SJSA1 (cell line): ENCODE data around the gene UPF2. TPM values are rescaled to one million over a fixed set of nuclear protein-coding genes. Genes with fewer than 3 reads are reported as not detected.
"Not testable (repeated sequence)": the region's sequence is repeated elsewhere in the genome, so short reads cannot be mapped to it uniquely, and the experiment has no call there.

Experiments
- DNase-seq, 2 experiments: peaks; one replicate each; pipeline ENCODE4 v3.0.0-alpha.2; 2015 to 2020; ENCODE audit warnings: low spot score in 2 of 2, low read depth in 1 of 2
- H3K27ac ChIP-seq: fragments of 250-450 bp; sonication (Bioruptor Pico); 2 replicates; pipeline ENCODE4 v1.5.1; 2020; ENCODE audit warnings: mild to moderate bottlenecking, moderate library complexity
- H3K27me3 ChIP-seq: fragments of 250-450 bp; sonication (Bioruptor Pico); replicated peaks from 2 replicates; pipeline ENCODE4 v1.5.1; 2020; ENCODE audit warnings: mild to moderate bottlenecking, moderate library complexity
- H3K36me3 ChIP-seq: fragments of 250-450 bp; sonication (Bioruptor Pico); 2 replicates; pipeline ENCODE4 v1.5.1; 2020; ENCODE audit warnings: mild to moderate bottlenecking
- H3K4me1 ChIP-seq: fragments of 250-450 bp; sonication (Bioruptor Pico); replicated peaks from 2 replicates; pipeline ENCODE4 v1.6.1; 2021; ENCODE audit warnings: mild to moderate bottlenecking
- H3K4me3 ChIP-seq: fragments of 250-450 bp; sonication (Bioruptor Pico); 2 replicates; pipeline ENCODE4 v1.5.1; 2020; ENCODE audit warnings: mild to moderate bottlenecking
- H3K9me3 ChIP-seq: fragments of 250-450 bp; sonication (Bioruptor Pico); replicated peaks from 2 replicates; pipeline ENCODE4 v1.5.1; 2020; ENCODE audit warnings: mild to moderate bottlenecking
- total RNA-seq: library from RNA; depleted of rRNA; stranded (reverse); fragments of >200 nt; shearing (Covaris generic); gene quantifications from 2 replicates; pipeline ENCODE4 v1.2.3, GENCODE V29; 2014

UPF2 gene
- total RNA-seq, 1 experiment from 2014 or later = 18.6 TPM

DNA sequence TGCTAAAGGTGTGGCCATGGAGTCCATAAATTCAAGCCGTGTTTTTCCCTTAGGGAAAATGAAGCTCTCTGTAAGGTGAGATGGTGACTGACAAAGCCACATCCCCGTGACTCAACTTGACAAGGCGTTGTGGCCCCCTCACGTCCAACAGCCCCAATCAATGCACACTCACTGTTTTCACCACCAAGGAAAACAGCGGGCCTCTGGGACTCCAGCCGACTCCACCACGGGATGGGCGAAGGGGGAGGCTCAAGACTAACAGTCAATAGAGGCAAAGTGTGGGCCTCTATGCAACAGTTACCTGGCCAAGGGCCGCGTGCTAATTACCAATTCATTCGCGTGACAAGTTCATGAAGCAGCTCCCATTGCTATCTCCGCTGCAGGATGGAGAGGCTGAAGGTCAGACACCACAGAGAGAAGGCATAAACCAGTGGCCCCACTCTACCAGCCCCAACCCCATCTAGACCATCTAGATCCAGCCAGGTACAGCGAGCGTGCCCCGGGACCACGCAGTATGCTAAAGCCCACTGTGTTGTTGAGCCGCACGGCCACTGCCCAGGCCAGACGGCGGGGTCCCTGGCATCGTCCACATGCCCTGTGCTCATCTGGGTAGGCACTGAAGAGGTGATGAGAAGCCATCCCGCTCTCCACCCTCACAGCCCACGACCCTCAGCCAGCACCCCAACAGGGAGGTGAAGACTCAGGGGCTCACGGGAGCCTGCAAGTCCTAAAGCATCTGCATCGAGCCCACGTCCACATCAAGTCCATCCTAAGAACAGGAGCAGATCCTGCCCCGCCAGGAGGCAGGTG lies 143.3 kb downstream of the UPF2 start:
- no peak for DNase-seq
- H3K27me3 ChIP-seq = no peaks in the 10 kb centered on the region
- H3K4me1 ChIP-seq = no peaks in the 10 kb centered on the region
- no peaks in the 10 kb centered on the region for H3K36me3 ChIP-seq
- no peaks in the 10 kb centered on the region for H3K9me3 ChIP-seq
- H3K27ac ChIP-seq = no peak overlapping the region
- no peak overlapping the region for H3K4me3 ChIP-seq

DNA sequence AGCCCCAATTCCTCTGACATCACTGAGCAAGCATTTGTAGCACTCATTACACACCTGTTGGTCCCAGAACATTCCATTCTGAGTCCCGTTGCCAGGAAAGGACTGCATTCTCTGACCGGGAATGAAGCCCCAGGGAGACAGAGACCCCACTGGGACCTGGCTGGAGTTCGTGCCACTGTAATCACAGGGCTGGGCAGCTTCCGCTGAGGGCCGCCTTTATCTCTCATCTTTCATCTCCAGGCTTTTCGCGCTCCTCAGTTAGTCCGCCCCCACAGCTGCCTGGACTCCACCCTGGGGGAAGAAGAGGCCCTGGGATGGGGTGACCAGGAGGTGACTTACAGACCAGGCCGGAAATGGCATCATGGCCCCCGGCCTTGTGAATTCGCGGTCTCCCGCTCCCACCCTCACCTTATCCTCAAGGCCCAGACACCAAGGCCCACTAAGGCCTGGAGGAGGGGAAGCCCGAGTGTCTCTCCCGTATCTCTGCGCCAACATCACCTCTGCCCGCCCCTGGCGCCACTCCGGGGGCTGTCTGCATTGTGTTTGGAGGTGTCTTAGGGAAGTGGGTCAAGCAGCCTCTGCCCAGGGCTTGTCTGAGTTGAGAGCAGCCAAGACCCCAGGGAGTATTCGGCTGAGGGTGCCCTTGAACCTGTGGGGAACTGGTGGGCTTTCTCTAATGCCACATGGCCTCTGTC lies 144.1 kb downstream of the UPF2 start:
- Histone ChIP-seq H3K9me3 (no peaks in the 10 kb centered on the region), H3K4me1 (no peaks in the 10 kb centered on the region), H3K4me3 (no peak overlapping the region), H3K36me3 (no peaks in the 10 kb centered on the region), H3K27me3 (no peaks in the 10 kb centered on the region), H3K27ac (no peak overlapping the region)
- no peak for DNase-seq

DNA sequence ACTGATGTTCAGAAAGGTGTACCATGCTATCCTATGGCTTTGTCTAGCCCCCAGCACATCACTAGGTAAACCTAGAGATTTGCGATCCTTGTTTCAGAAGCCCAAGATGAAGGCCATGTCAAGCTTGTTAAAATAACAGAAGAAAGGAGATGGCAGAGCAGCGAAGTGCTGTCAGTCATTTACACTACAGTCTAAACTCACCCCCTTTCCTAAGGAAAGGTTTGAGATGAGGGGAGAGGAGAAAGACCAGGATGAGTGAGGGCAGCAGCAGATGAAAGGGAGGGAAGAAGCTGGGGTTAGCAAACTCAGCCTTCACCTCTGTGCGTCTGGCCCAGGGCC lies 144.6 kb downstream of the UPF2 start:
- Histone ChIP-seq H3K27ac (no peak overlapping the region), H3K27me3 (no peaks in the 10 kb centered on the region), H3K36me3 (no peaks in the 10 kb centered on the region), H3K9me3 (no peaks in the 10 kb centered on the region), H3K4me3 (no peak overlapping the region), H3K4me1 (no peaks in the 10 kb centered on the region)
- no peak for DNase-seq

GRCh38 chr10:11896549-11897200 lies 145.9 kb downstream of the UPF2 start:
- H3K9me3 ChIP-seq = no peaks in the 10 kb centered on the region
- DNase-seq = no peak
- H3K36me3 ChIP-seq = no peaks in the 10 kb centered on the region
- H3K4me3 ChIP-seq = no peak overlapping the region
- H3K27me3 ChIP-seq = no peaks in the 10 kb centered on the region
- H3K27ac ChIP-seq = no peak overlapping the region
- H3K4me1 ChIP-seq = no peaks in the 10 kb centered on the region

DNA sequence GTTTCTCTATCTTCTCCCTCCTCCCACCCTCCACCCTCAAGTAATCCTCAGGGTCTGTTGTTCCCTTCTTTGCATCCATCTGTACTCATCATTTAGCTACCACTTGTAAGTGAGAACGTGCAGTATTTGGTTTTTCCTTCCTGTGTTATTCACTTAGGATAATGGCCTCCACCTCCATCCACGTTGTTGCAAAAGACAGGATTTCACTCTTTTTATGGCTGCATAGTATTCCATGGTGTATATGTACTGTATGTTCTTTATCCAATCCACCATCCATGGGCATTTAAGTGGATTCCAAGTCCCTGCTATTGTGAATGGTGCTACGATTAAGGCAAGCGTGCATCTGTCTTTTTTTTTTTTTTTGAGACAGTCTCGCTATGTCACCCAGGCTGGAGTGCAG lies 147.0 kb downstream of the UPF2 start:
- Histone ChIP-seq H3K9me3 (no peaks in the 10 kb centered on the region), H3K4me3 (no peak overlapping the region), H3K27me3 (no peaks in the 10 kb centered on the region), H3K4me1 (no peaks in the 10 kb centered on the region), H3K27ac (no peak overlapping the region), H3K36me3 (no peaks in the 10 kb centered on the region)
- no peak for DNase-seq

DNA sequence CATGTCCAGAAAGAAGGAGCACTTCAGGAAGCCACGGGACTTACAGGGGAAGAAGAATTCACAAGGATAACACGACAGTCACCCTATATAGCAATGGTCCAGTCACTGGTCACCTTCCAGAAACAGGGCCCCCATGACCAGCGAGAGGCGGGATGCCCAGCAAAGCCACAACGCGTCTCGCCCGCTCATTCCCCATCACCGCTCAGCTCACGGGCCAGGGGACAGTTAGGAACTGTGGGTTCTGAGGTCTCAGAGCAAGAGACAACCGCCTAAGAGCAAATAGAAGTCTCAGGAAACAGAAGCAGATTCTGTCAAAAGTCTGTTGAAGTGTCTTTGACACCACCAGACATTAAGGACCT lies 147.5 kb downstream of the UPF2 start:
- Histone ChIP-seq H3K9me3 (no peaks in the 10 kb centered on the region), H3K4me1 (no peaks in the 10 kb centered on the region), H3K27ac (no peak overlapping the region), H3K4me3 (no peak overlapping the region), H3K27me3 (no peaks in the 10 kb centered on the region), H3K36me3 (no peaks in the 10 kb centered on the region)
- no peak for DNase-seq

DNA sequence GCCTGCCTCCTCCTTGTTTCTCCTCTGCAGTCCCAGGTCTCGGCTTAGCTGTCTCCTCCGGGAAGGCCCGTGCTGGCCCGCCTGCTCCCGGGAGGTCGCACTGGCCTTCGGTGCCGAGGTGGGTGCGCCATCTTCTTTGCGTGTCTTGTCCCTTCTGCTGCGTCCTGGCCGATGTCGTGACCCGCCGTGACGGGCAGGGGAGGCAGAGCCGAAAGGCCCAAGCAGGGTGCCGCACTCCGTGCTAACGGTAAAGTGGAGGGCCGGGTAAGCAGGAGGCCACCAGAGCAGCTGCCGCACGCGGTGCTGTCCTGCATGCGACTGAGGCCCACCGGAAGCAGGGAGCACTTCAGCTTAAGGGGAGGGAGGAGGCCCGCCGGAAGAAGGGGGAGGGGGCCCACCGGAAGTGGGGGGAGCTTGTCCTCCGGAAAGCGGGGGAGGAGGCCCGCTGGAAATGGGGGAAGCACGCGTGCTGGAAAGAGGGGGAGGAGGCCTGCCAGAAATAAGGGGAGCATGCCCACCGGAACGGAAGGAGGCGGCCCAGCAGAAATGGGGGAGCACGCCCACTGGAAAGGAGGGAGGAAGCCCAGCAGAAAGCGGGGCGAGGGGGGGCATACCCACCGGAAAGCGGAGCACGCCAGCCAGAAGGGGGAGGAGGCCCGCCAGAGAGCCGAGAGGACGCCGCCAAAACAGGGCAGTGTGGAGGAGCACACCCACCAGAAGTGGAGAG lies 148.1 kb downstream of the UPF2 start:
- H3K27ac ChIP-seq = no peak overlapping the region
- no peak for DNase-seq
- H3K4me1 ChIP-seq = no peaks in the 10 kb centered on the region
- no peak overlapping the region for H3K4me3 ChIP-seq
- H3K27me3 ChIP-seq = no peaks in the 10 kb centered on the region
- no peaks in the 10 kb centered on the region for H3K36me3 ChIP-seq
- no peaks in the 10 kb centered on the region for H3K9me3 ChIP-seq

- Histone ChIP-seq H3K4me3 (no peak overlapping the region), H3K4me1 (no peaks in the 10 kb centered on the region), H3K9me3 (no peaks in the 10 kb centered on the region), H3K36me3 (no peaks in the 10 kb centered on the region), H3K27me3 (no peaks in the 10 kb centered on the region), H3K27ac (no peak overlapping the region)
- DNase-seq = no peak
Measured at GRCh38 chr10:11893749-11894278, 148.8 kb downstream of the UPF2 start.

DNA sequence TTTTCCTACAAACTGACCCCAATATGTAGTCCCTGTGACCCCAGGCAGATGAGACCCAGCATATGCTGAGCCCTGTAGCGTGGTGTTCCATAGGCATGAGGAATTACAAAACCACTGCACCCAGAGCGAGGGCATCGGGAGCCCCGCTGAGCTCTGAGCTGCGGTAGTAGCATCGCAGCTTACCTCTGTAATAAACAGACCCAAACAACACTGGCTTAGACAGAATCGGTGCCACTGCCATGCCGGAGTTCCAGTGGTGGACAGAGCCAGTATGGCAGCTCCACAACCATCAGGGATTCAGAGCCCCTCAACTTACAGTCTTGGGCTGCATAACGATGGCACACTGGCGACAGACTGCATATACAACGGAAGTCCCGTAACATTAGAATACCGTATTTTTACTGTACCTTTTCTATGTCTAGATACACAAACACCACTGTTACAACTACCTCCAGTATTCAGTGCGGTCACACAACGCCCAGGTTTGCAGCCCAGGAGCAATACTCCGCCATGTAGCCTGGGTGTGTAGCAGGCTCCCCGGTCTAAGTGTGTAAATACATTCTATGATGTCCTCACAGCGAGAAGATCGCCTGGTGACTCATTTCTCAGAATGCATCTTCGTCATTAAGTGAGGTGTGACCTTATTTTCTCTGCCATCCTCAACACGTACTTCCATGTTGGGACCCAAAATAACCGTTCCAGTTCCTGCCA lies 150.7 kb downstream of the UPF2 start:
- Histone ChIP-seq H3K4me1 (no peaks in the 10 kb centered on the region), H3K36me3 (no peaks in the 10 kb centered on the region), H3K4me3 (no peak overlapping the region), H3K27ac (no peak overlapping the region), H3K27me3 (no peaks in the 10 kb centered on the region), H3K9me3 (no peaks in the 10 kb centered on the region)
- no peak for DNase-seq

DNA sequence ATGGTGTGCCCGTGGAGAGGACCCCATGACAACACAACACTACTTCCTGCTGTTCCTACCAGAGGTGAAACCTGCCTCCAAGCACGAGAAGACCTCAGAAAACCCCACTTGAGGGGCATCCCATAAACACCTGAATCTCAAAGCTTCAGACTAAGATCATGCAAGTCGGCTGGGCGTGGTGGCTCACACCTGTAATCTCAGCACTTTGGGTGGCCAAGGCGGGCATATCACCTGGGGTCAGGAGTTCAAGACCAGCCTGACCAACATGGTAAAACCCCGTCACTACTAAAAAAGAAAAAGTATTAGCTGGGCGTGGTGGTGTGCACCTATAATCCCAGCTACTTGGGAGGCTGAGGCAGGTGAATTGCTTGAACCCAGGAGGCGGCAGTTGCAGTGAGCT lies 153.3 kb downstream of the UPF2 start:
- H3K27me3 ChIP-seq, H3K4me3 ChIP-seq, H3K36me3 ChIP-seq: not testable (repeated sequence)

GRCh38 chr10:11887381-11888227 lies 155.0 kb downstream of the UPF2 start:
- no peaks in the 10 kb centered on the region for H3K27me3 ChIP-seq
- no peak overlapping the region for H3K4me3 ChIP-seq
- H3K36me3 ChIP-seq = no peaks in the 10 kb centered on the region
- no peaks in the 10 kb centered on the region for H3K9me3 ChIP-seq
- H3K4me1 ChIP-seq = no peaks in the 10 kb centered on the region
- no peak for DNase-seq
- H3K27ac ChIP-seq = no peak overlapping the region

More for the DNA sequence above, 153.3 kb downstream of the UPF2 start:
- DNase-seq, H3K4me1 ChIP-seq, H3K9me3 ChIP-seq, H3K27ac ChIP-seq: not testable (repeated sequence)

GRCh38 chr10:11886851-11887250 lies 155.8 kb downstream of the UPF2 start:
- no peak for DNase-seq
- Histone ChIP-seq H3K4me3 (no peak overlapping the region), H3K27me3 (no peaks in the 10 kb centered on the region), H3K36me3 (no peaks in the 10 kb centered on the region), H3K9me3 (no peaks in the 10 kb centered on the region), H3K27ac (no peak overlapping the region), H3K4me1 (0 out of 2 replicates have a peak, but pooled peaks cover 2% of the 10 kb centered on the region)
